HepG2 (cell line): ENCODE results near the gene FBXO24. TPM values are rescaled to one million over a fixed set of nuclear protein-coding genes. Genes with fewer than 3 reads are reported as not detected.
A peak's percentile ranks its signal among the peaks of the same experiment; 100 is the strongest.

Experiments used
- ATF7 ChIP-seq, 2 experiments: fragments of 450-650 bp in 1 of 2; sonication (generic) in 1 of 2; formaldehyde crosslinking in 1 of 2; IDR thresholded peaks; 2 replicates each; pipeline versions ENCODE4 v1.4.0 to v1.6.1; 2016 to 2020; ENCODE audit warnings: antibody characterized with exemption in 1 of 2, mild to moderate bottlenecking in 1 of 2, missing genetic modification reagents in 1 of 2
- CEBPB ChIP-seq: IDR thresholded peaks from 2 replicates; pipeline ENCODE4 v1.6.1; 2011; ENCODE audit warnings: low read depth, low read length, improper control_type of control experiment, borderline replicate concordance
- ERF ChIP-seq: IDR thresholded peaks from 2 replicates; pipeline ENCODE4 v1.6.1; 2018; ENCODE audit warnings: missing biosample characterization, missing genetic modification reagents
- EZH2 ChIP-seq: conservative IDR thresholded peaks from 2 replicates; pipeline ENCODE4 v1.6.1; 2012; ENCODE audit warnings: mild to moderate bottlenecking, low read depth, low read length, moderate library complexity
- FOXK2 ChIP-seq: fragments of 450-650 bp; IDR thresholded peaks from 2 replicates; pipeline ENCODE4 v1.6.1; 2016
- GATA4 ChIP-seq: sonication (generic); IDR thresholded peaks from 2 replicates; pipeline ENCODE4 v1.6.1; 2016; ENCODE audit warnings: antibody characterized with exemption, low read depth, borderline replicate concordance
- HOXA3 ChIP-seq: sonication (generic); formaldehyde crosslinking; IDR thresholded peaks from 2 replicates; pipeline ENCODE4 v1.5.0; 2020; ENCODE audit warnings: missing genetic modification reagents
- IKZF1 ChIP-seq: fragments of 450-650 bp; IDR thresholded peaks from 2 replicates; pipeline ENCODE4 v1.7.1; 2016
- MBNL3 ChIP-seq: fragments of 250-450 bp; sonication (Bioruptor Pico); conservative IDR thresholded peaks from 2 replicates; pipeline ENCODE4 v1.8.0; 2022; ENCODE audit warnings: mild to moderate bottlenecking, inconsistent platforms
- NPAS2 ChIP-seq: sonication (generic); formaldehyde crosslinking; IDR thresholded peaks from 2 replicates; pipeline ENCODE4 v1.8.0; 2022; ENCODE audit warnings: mild to moderate bottlenecking, missing genetic modification reagents, borderline replicate concordance
- NR2C2 ChIP-seq: sonication (generic); formaldehyde crosslinking; IDR thresholded peaks from 2 replicates; pipeline ENCODE4 v1.4.0; 2020; ENCODE audit warnings: missing genetic modification reagents, mild to moderate bottlenecking, moderate library complexity, borderline replicate concordance
- NRL ChIP-seq: sonication (generic); formaldehyde crosslinking; IDR thresholded peaks from 2 replicates; pipeline ENCODE4 v1.5.0; 2020; ENCODE audit warnings: missing genetic modification reagents, mild to moderate bottlenecking, moderate library complexity, borderline replicate concordance
- POLR2AphosphoS5 ChIP-seq: IDR thresholded peaks from 2 replicates; pipeline ENCODE4 v1.6.1; 2012; ENCODE audit warnings: low read depth, low read length
- PPARG ChIP-seq: conservative IDR thresholded peaks from 2 replicates; pipeline ENCODE4 v1.6.1; 2016; ENCODE audit warnings: missing biosample characterization, missing genetic modification reagents
- RFXAP ChIP-seq: sonication (generic); formaldehyde crosslinking; IDR thresholded peaks from 2 replicates; pipeline ENCODE4 v1.4.0; 2020; ENCODE audit warnings: missing genetic modification reagents, borderline replicate concordance
- SALL1 ChIP-seq: sonication (generic); formaldehyde crosslinking; IDR thresholded peaks from 2 replicates; pipeline ENCODE4 v1.8.0; 2022; ENCODE audit warnings: mild to moderate bottlenecking, missing genetic modification reagents
- TP53 ChIP-seq: sonication (generic); formaldehyde crosslinking; conservative IDR thresholded peaks from 2 replicates; pipeline ENCODE4 v1.4.0; 2020; ENCODE audit warnings: missing genetic modification reagents
- WIZ ChIP-seq: sonication (generic); formaldehyde crosslinking; IDR thresholded peaks from 2 replicates; pipeline ENCODE4 v1.5.1; 2020; ENCODE audit warnings: mild to moderate bottlenecking, missing genetic modification reagents
- ZNF143 ChIP-seq: sonication (generic); formaldehyde crosslinking; IDR thresholded peaks from 2 replicates; pipeline ENCODE4 v1.4.0; 2020; ENCODE audit warnings: missing genetic modification reagents
- ZNF414 ChIP-seq: sonication (generic); formaldehyde crosslinking; IDR thresholded peaks from 2 replicates; pipeline ENCODE4 v1.5.0; 2020; ENCODE audit warnings: missing genetic modification reagents
- ZNF639 ChIP-seq: conservative IDR thresholded peaks from 2 replicates; pipeline ENCODE4 v1.6.1; 2018; ENCODE audit warnings: missing genetic modification reagents
- ZNF672 ChIP-seq: sonication (generic); formaldehyde crosslinking; IDR thresholded peaks from 2 replicates; pipeline ENCODE4 v1.8.1; 2022; ENCODE audit warnings: missing genetic modification reagents
- ZSCAN29 ChIP-seq: sonication (generic); formaldehyde crosslinking; conservative IDR thresholded peaks from 2 replicates; pipeline ENCODE4 v1.4.0; 2020; ENCODE audit warnings: mild to moderate bottlenecking, missing genetic modification reagents
- polyA plus RNA-seq, 8 experiments: library from polyadenylated mRNA; depleted of rRNA in 3 of 8; stranded (reverse) in 7 of 8; unstranded in 1 of 8; fragments of >200 nt; fragmentation: Illumina TruSeq in 4 of 8; extraction: Trizol in 4 of 8; gene quantifications; 2 replicates each; pipeline versions ENCODE4 v1.2.1 to v1.2.3, GENCODE V29; 2011 to 2016; ENCODE audit warnings: low read depth in 4 of 8, missing spikeins in 1 of 8, mixed read lengths in 1 of 8; ENCODE audit not compliant: insufficient read depth in 1 of 8
- total RNA-seq, 5 experiments: library from RNA; depleted of rRNA; stranded (reverse); fragments of >200 nt; fragmentation: Illumina TruSeq; extraction: Trizol; gene quantifications; 2 replicates each; pipeline ENCODE4 v1.2.3, GENCODE V29; 2016; ENCODE audit warnings: low read depth in 1 of 5
- TF ChIP-seq, protein P1 (sequence below): sonication (generic); formaldehyde crosslinking; IDR thresholded peaks from 2 replicates; pipeline ENCODE4 v1.9.0; 2021; ENCODE audit warnings: missing genetic modification reagents, mild to moderate bottlenecking, borderline replicate concordance
- TF ChIP-seq, protein P2 (sequence below): sonication (generic); formaldehyde crosslinking; IDR thresholded peaks from 2 replicates; pipeline ENCODE4 v1.5.0; 2020; ENCODE audit warnings: mild to moderate bottlenecking, missing genetic modification reagents, borderline replicate concordance

FBXO24 gene
- total and polyA plus RNA-seq, 2 of the 13 experiments (the other 11 are each of a cell fraction or from before 2014, with no cell fraction given) = 0.20 to 0.55 TPM

- TF ChIP-seq GATA4 (no peak), NRL (CRISPR knock-in tag) (no peak), MBNL3 (CRISPR knock-in tag) (no peak), ERF (CRISPR knock-in tag) (0 out of 2 replicates have a peak, but pooled peaks have one; percentile 17), ATF7 (IDR thresholded peaks at IDR 0.05) (no peak), ATF7 (CRISPR knock-in tag; IDR thresholded peaks at IDR 0.05) (no peak), SALL1 (CRISPR knock-in tag) (peak; percentile 28; the same call in 1 of the 2 replicates), RFXAP (CRISPR knock-in tag) (peak; percentile 19; the same call in 1 of the 2 replicates), WIZ (CRISPR knock-in tag) (no peak), ZSCAN29 (no peak), NPAS2 (no peak), PPARG (CRISPR knock-in tag) (no peak), ZNF672 (CRISPR knock-in tag) (no peak), FOXK2 (no peak), IKZF1 (no peak), NR2C2 (CRISPR knock-in tag) (no peak), ZNF639 (CRISPR knock-in tag) (no peak), HOXA3 (peak; percentile 34; the same call in 1 of the 2 replicates), EZH2 (no peak), POLR2AphosphoS5 (peak; percentile 82), TP53 (no peak), CEBPB (no peak), ZNF414 (CRISPR knock-in tag) (peak; percentile 54; the same call in 1 of the 2 replicates), ZNF143 (CRISPR knock-in tag) (no peak)
- TF ChIP-seq, protein P1, sequence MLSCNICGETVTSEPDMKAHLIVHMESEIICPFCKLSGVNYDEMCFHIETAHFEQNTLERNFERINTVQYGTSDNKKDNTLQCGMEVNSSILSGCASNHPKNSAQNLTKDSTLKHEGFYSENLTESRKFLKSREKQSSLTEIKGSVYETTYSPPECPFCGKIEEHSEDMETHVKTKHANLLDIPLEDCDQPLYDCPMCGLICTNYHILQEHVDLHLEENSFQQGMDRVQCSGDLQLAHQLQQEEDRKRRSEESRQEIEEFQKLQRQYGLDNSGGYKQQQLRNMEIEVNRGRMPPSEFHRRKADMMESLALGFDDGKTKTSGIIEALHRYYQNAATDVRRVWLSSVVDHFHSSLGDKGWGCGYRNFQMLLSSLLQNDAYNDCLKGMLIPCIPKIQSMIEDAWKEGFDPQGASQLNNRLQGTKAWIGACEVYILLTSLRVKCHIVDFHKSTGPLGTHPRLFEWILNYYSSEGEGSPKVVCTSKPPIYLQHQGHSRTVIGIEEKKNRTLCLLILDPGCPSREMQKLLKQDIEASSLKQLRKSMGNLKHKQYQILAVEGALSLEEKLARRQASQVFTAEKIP (CRISPR knock-in tag) = no peak
- TF ChIP-seq, protein P2, sequence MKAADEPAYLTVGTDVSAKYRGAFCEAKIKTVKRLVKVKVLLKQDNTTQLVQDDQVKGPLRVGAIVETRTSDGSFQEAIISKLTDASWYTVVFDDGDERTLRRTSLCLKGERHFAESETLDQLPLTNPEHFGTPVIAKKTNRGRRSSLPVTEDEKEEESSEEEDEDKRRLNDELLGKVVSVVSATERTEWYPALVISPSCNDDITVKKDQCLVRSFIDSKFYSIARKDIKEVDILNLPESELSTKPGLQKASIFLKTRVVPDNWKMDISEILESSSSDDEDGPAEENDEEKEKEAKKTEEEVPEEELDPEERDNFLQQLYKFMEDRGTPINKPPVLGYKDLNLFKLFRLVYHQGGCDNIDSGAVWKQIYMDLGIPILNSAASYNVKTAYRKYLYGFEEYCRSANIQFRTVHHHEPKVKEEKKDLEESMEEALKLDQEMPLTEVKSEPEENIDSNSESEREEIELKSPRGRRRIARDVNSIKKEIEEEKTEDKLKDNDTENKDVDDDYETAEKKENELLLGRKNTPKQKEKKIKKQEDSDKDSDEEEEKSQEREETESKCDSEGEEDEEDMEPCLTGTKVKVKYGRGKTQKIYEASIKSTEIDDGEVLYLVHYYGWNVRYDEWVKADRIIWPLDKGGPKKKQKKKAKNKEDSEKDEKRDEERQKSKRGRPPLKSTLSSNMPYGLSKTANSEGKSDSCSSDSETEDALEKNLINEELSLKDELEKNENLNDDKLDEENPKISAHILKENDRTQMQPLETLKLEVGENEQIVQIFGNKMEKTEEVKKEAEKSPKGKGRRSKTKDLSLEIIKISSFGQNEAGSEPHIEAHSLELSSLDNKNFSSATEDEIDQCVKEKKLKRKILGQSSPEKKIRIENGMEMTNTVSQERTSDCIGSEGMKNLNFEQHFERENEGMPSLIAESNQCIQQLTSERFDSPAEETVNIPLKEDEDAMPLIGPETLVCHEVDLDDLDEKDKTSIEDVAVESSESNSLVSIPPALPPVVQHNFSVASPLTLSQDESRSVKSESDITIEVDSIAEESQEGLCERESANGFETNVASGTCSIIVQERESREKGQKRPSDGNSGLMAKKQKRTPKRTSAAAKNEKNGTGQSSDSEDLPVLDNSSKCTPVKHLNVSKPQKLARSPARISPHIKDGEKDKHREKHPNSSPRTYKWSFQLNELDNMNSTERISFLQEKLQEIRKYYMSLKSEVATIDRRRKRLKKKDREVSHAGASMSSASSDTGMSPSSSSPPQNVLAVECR (CRISPR knock-in tag) = peak; percentile 35; the same call in 1 of the 2 replicates
Observed at GRCh38 chr7:100642534-100642907, 56.4 kb downstream of the FBXO24 start (continued).
